ENCODE measurements around the gene TCF20. TPM values are rescaled to one million over a fixed set of nuclear protein-coding genes. Genes with fewer than 3 reads are reported as not detected.

The TCF20 gene
- total RNA-seq, 4 donors from 2014 or later, result 9.9 to 14.4 (median 12.4) TPM

DNA sequence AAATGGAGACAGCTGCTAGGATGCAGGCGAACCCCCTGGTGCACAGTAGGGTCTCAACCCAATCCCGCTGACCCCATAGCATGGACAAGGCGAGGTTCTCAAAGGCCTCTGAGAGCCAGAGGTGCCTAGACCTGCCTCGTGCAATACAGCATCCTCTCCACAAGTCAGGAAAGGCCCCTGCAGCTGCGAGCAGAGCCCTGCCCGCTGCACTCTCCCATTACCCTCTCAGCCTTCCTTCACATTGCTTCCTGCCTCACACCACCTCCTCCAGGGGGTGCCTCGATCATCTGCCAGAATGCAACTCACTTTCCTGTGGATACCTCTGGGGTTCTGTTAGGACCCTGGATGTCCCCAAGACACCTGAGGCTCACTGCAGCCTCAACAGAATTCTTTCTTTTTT lies 42.8 kb upstream of the TCF20 start:
- no peak overlapping the region for H3K4me3 ChIP-seq
- no peak for DNase-seq
- H3K27me3 ChIP-seq, result peaks cover 16 to 29% (median 21%) of the 10 kb centered on the region in 3 donors
- no peak for ATAC-seq
- intact Hi-C loops (cut with DNase I; ENCODE audit: low total_unique reads), result no loop called here
- no peak for TF ChIP-seq POLR2A (IDR thresholded peaks at IDR 0.05)
- TF ChIP-seq, protein P1, sequence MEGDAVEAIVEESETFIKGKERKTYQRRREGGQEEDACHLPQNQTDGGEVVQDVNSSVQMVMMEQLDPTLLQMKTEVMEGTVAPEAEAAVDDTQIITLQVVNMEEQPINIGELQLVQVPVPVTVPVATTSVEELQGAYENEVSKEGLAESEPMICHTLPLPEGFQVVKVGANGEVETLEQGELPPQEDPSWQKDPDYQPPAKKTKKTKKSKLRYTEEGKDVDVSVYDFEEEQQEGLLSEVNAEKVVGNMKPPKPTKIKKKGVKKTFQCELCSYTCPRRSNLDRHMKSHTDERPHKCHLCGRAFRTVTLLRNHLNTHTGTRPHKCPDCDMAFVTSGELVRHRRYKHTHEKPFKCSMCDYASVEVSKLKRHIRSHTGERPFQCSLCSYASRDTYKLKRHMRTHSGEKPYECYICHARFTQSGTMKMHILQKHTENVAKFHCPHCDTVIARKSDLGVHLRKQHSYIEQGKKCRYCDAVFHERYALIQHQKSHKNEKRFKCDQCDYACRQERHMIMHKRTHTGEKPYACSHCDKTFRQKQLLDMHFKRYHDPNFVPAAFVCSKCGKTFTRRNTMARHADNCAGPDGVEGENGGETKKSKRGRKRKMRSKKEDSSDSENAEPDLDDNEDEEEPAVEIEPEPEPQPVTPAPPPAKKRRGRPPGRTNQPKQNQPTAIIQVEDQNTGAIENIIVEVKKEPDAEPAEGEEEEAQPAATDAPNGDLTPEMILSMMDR (IDR thresholded peaks at IDR 0.05 in 4 of 5, conservative IDR thresholded peaks at IDR 0.05 in 1 of 5), result no peak
- no peaks in the 10 kb centered on the region for H3K36me3 ChIP-seq
- no peaks in the 10 kb centered on the region for H3K4me1 ChIP-seq
- H3K9me3 ChIP-seq, result no peaks in the 10 kb centered on the region
- no peak overlapping the region for H3K27ac ChIP-seq
- in situ Hi-C loops (cut with MboI; ENCODE audit: low sequenced_read_pairs in 4 of 4), result no loop called here

DNA sequence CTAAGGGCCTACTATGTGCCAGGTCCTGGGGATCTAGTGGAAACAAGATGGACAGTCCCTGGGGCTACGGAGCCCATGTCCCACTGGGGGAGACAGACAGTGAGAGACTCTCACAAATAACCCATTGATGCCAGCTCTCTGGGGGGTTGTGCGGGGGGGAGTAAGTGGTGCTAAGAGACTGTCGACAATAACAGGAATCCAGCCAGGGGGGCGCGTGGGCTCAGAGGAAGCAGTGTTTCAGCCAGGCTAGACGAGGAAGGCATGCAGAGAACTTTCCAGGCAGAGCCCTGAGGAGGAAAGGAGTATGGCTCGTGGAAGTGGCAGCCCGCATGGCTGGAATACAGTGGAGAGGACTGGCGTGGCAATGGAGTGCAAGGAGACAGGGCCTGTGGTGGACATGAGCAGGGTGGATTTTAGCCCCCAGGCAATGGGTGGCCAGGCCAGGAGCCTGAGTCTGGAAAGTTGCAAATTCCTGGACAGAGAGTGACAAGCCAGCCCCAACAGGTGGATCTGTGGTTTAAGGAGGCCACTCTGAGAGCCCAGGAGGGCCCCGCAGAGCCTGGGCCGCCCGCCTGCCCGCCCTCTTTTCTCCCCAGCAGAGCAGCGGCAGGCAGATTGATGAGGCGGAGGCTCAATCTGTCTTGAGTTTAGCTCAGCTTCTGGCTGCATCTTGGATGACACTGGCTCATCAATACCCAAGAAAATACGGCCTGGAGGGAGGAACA lies 40.0 kb upstream of the TCF20 start:
- Histone ChIP-seq H3K27ac (no peak overlapping the region), H3K4me3 (no peak overlapping the region), H3K4me1 (no peaks in the 10 kb centered on the region), H3K27me3 (peaks cover 10 to 19% (median 17%) of the 10 kb centered on the region in 3 donors), H3K36me3 (no peaks in the 10 kb centered on the region), H3K9me3 (no peaks in the 10 kb centered on the region)
- no peak for DNase-seq
- TF ChIP-seq POLR2A (IDR thresholded peaks at IDR 0.05), result no peak
- TF ChIP-seq, protein P1 (IDR thresholded peaks at IDR 0.05 in 4 of 5, conservative IDR thresholded peaks at IDR 0.05 in 1 of 5), result no peak
- in situ Hi-C loops (cut with MboI; ENCODE audit: low sequenced_read_pairs in 4 of 4), result no loop called here
- intact Hi-C loops (cut with DNase I; ENCODE audit: low total_unique reads), result no loop called here
- no peak for ATAC-seq

DNA sequence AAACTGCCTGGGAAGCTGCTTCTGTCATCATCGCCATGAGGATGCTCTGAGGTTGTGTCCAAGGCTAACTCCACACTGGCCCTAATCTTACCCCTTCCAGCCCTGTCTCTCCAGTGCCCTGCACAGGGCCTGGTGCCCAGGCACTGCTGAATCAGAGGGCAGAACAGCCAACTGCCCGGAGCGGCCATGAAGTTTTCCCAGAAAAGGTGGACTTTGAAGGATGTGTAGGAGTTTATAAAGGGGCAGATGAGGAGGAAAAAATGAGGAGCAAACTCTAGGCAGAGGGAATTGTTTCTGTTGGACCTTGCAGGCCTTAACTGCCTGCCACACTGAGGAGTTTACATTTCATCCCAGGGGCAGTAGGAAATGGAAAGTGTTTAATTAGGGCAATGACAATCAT lies 39.4 kb upstream of the TCF20 start:
- Histone ChIP-seq H3K36me3 (no peaks in the 10 kb centered on the region), H3K9me3 (no peaks in the 10 kb centered on the region), H3K4me3 (no peak overlapping the region), H3K27me3 (peaks cover 10 to 23% (median 12%) of the 10 kb centered on the region in 3 donors), H3K27ac (no peak overlapping the region), H3K4me1 (no peaks in the 10 kb centered on the region)
- no peak for ATAC-seq
- TF ChIP-seq, protein P1 (IDR thresholded peaks at IDR 0.05 in 4 of 5, conservative IDR thresholded peaks at IDR 0.05 in 1 of 5), result no peak
- no peak for TF ChIP-seq POLR2A (IDR thresholded peaks at IDR 0.05)
- intact Hi-C loops (cut with DNase I; ENCODE audit: low total_unique reads) (no loop called here), in situ Hi-C loops (cut with MboI; ENCODE audit: low sequenced_read_pairs in 4 of 4) (no loop called here)
- DNase-seq, result no peak

DNA sequence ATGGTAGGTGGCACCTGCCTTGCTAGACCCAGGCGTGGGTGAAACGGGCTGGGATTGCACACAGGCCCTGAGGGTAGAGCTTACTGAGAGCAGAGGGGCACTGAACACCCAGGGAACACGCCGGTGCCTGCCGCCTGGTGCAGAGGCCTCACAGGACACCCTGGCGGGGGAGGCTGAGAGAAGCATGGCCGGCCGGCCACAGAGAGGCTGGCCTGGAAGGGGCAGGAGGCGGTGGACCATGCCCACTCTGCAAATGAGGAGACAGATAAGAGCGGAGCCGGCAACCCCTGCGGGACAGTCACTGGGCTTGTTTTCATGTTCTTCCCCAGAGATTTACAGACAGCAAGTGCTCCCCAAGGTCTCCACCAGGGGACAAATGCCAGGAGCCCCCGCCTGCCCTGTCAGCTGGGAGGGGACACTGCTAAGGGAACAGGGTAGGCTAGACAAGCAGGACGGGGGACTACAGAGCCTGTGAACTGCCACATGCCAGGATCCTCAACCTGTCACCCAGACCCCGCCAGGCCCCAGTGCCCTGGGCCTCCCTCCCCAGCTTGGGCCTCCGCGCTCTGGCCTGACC lies 38.5 kb upstream of the TCF20 start:
- DNase-seq (no peak), ATAC-seq (no peak)
- Histone ChIP-seq H3K4me3 (no peak overlapping the region), H3K36me3 (no peaks in the 10 kb centered on the region), H3K27ac (no peak overlapping the region), H3K9me3 (no peaks in the 10 kb centered on the region), H3K27me3 (peaks cover 11 to 32% (median 14%) of the 10 kb centered on the region in 3 donors), H3K4me1 (no peaks in the 10 kb centered on the region)
- TF ChIP-seq, protein P1 (IDR thresholded peaks at IDR 0.05 in 4 of 5, conservative IDR thresholded peaks at IDR 0.05 in 1 of 5), result no peak
- no peak for TF ChIP-seq POLR2A (IDR thresholded peaks at IDR 0.05)
- in situ Hi-C loops (cut with MboI; ENCODE audit: low sequenced_read_pairs in 4 of 4), result no loop called here
- intact Hi-C loops (cut with DNase I; ENCODE audit: low total_unique reads), result no loop called here
